NOMO-1 (cell line): ENCODE results near the gene FOXN3.

Source experiments
- DNase-seq, 2 experiments: peaks; one replicate each; lab custom pipeline; 2025; ENCODE audit not compliant: unreplicated experiment in 2 of 2; lab: John Stamatoyannopoulos, UW

The FOXN3 gene

GRCh38 chr14:89409961-89410360 is 7.1 kb downstream of the FOXN3 start:
- no peak for DNase-seq

DNA sequence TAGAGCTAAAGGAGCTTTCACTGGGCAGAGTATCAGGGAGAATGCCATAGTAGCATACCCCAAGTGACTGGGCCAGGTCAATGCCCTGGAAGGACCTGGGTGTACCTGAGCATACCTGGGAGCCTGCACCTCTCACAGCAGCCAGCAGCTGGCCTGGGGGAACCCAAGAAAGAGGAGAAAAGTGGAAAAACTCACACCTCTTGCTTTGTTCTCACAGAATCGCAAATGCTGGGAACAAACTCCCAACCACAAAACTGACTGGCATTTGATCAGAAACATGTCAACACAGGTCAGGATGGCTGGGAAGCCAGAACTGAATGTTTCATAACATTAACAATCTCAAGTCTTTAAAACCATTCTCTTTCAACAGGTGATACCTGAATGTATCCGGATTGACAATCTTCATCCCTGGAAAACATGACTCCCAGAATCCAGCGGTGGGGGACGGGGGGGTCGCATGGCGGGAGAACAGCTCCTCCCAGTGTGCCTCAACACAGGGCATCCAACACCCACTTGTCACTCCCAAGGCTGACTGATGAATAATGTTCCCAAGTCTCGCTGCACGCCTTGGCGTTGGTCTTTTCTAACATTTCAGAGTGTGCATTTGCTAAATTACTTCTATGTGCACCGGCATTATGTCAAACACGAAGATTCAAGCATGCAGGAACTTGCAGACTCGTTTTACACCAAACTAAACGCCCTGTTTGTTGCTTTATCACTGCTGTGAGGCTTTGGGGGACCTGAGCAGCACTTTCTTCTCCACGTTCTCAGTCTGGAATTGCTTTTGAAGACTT is 7.9 kb downstream of the FOXN3 start:
- no peak for DNase-seq

DNA sequence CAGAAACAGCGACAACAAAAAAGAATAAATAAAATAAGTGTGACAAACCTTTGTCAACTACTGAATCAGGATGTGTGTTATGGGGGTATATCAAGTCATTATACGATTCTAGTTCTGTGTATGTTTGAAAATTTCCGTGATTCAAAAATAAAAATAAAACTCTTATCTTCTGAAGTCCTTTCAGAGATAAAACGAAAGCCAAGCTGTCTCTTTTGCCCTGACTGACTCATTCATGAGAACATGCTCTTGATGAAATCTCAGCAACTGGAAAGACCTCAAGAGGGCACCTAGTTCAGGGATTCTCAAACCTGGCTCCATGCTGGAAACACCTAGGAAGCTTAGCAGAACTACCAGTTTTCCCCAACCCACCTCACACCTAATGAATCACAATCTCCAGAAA is 9.2 kb downstream of the FOXN3 start:
- no peak for DNase-seq

- no peak for DNase-seq
Measured at GRCh38 chr14:89406941-89407340, 10.1 kb downstream of the FOXN3 start.

GRCh38 chr14:89406361-89406760 is 10.7 kb downstream of the FOXN3 start:
- no peak for DNase-seq

DNA sequence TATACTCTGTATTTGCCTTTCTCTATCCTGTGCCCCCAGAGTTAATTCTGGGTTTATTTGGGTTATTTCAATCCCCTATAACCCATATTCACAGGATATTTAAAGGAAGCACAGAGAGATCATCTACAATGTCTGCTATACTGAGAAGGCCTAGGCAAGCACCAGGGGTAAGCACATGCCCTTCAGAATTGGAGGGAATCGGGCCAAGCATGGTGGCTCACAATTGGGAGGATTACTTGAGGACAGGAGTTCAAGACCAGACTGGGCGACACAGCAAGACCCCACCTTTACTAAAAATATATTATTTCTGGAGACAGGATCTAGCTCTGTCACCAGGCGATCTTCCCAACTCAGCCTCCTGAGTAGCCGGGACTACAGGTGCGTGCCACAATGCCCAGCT is 11.3 kb downstream of the FOXN3 start:
- DNase-seq = no peak

DNA sequence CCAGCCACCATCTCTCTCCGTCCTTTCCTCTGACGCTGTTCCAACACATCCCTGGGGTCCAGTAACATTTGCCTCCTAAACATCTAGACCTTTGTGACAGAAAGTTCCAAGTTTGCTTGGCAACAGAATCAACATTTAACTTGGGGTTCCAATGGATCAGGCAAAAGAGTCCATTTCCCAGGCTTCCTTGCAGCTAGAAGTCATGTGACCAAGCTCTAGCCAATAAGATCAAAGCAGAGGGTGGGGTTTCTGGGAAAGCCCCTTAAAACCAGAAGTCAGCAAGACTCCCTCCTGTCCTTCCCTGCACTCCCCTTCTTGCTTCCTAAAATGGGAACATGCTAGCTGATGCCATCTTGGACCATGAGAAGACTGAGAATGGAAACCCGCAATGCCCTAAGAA is 14.7 kb downstream of the FOXN3 start:
- DNase-seq = no peak

- DNase-seq = no peak
Measured at GRCh38 chr14:89401761-89402160, 15.3 kb downstream of the FOXN3 start.

GRCh38 chr14:89401241-89401640 is 15.8 kb downstream of the FOXN3 start:
- no peak for DNase-seq

GRCh38 chr14:89400529-89400928 is 16.5 kb downstream of the FOXN3 start:
- no peak for DNase-seq

- DNase-seq = peak in 1 of 2 experiments; percentile 16
Measured at GRCh38 chr14:89399594-89400068, 17.4 kb downstream of the FOXN3 start.

GRCh38 chr14:89399157-89399556 is 17.9 kb downstream of the FOXN3 start:
- DNase-seq = no peak

DNA sequence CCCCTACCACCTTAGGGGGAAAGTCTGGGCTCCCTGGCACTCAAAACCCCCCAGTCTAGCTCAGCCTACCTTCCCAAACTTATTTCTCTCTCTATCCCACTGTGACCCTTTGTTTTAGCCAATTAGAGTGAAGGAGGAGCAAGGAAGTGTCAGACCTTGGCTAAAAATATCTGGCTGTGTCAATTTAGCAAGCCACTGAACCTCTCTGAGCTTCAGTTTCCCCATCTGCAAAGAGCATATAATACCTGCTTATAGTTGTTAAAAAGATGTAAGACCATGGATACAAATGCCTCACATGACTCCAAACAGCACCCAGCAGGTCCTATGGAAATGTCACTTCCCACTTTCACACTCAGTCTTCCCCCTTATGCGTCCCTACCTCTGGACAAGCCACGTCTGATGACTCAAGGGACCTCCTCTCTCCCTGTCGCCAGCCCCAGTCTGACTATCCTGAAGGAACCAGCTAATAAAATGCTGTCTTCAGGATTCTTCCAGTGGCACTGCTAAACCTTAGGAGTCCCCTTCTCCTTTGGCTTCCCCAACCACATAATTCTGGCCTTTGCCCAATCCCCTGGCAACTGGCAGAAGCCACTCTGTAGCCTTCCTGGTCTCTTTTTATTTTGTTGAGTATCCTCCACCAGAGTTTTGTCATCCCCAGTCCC is 19.3 kb downstream of the FOXN3 start:
- DNase-seq = peak in 1 of 2 experiments; percentile 21

GRCh38 chr14:89394972-89395371 is 22.1 kb downstream of the FOXN3 start:
- DNase-seq = no peak

- no peak for DNase-seq
Measured at GRCh38 chr14:89393222-89393745, 23.7 kb downstream of the FOXN3 start.

GRCh38 chr14:89392181-89392580 is 24.9 kb downstream of the FOXN3 start:
- DNase-seq = no peak

DNA sequence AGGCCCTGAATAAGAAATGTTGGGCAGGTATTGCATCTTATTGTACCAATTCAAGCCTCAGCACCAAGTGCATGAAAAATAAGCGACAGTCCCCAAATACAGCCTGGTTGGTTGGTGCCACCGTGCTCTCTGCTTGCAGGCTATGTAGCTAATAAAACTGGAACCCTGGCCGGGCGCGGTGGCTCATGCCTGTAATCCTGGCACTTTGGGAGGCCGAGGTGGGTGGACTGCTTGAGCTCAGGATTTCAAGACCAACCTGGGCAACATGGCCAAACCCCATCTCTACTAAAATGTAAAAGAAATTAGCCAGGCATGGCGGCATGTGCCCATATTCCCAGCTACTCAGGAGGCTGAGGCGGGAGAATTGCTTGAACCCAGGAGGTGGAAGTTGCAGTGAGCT is 25.5 kb downstream of the FOXN3 start:
- no peak for DNase-seq

DNA sequence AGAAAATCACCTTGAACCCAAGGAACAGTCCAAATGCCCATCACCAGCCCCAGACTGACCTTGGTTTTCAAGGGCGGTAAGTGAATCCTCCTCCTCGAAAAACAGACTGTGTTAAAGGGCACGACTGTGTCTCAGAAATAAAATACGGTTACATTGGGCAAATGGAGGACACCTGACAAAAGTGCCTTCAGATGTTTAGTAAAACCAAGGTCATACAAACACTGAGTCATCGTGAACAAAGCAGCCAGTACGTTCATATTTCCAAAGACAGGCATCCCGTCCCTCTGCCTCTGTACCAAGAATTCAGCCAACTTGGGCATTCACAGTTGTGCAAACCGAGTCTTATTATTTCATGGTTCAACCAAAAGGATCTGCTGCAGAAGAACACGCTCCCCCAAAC is 25.9 kb downstream of the FOXN3 start:
- DNase-seq = no peak

DNA sequence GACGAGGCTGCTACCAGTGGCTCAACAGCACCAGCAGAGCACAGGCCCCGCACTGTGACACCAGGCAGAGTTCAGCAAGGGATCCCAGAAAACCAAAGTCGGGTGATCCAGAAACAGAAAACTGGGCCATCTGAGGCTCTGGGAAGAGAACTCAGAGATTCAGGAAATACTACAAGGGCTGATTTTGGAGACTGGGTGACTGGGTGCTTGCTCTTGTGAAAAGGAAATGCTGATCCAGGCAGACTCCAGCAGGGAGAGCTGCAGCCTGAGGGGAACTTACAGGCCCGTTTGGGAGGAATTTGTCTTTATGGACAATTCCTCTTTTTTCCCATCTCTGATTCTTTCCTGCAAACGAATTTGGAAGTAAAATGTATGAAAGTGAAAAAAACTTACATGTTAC is 28.2 kb downstream of the FOXN3 start:
- no peak for DNase-seq

DNA sequence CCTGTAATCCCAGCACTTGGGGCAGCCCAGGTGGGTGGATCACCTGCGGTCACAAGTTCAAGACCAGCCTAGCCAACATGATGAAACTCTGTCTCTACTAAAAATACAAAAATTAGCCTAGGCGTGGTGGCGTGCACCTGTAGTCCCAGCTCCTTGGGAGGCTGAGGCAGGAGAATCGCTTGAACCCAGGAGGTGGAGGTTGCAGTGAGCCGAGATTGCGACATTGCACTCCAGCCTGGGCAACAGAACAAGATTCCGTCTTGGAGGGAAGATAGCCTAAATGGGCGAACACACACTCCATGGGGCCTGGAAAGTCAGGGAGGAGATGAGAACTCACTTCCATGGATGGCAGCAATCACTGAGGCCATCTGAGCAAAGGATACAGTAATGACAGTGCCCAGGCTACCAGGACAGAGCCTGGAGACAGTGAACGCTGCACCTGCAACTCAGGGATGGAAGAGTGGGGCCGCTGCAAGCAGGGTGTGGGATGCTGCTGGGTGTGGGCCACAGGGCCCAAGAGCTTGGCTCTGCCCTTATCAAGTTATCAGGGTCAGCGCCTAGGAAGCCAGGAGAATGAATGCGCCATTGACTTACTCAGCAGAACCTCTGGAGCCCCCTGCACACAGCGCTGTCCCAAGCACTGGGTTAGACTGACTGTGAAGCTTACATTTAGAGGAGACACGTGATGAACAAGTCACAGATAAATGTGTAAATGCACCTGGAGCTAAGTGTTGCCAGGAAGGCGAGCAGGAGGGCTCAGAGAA is 28.9 kb downstream of the FOXN3 start:
- DNase-seq = no peak

DNA sequence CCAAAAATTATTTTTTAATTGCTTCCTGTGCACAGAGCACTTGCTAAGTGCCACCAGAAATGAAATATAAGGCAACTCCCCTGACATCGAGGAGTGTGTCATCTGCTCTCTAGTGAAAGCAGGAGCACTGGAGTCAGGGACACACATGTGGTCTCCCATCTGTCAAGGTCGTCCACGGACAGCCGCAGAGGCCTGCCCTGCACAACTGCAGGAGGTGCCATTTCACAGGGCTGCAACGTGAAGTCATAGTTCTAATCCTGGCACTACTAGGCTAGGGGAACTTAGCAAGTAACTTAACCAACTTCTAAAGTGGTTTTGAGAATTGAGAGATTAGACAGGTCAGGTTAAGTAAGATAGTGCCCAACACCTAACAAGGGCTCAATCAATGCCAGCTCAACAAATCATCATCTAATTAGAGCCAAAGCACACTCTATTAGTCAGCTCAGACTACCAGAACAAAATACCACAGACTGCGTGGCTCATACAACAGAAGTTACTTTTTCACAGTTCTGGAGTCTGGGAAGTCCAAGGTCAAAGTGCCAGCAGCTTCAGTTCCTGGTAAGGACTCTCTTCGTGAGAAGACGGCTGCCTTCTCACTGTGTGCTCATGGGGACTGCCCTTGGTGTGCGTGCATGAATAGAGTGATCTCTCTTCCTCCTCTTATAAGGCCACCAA is 30.7 kb downstream of the FOXN3 start:
- DNase-seq = peak in 1 of 2 experiments; percentile 54
